ENCODE data around the gene PRELID3B.

GRCh38 chr20:59001068-59001448 lies 41.5 kb downstream of the PRELID3B start:
- TF ChIP-seq, protein P1, sequence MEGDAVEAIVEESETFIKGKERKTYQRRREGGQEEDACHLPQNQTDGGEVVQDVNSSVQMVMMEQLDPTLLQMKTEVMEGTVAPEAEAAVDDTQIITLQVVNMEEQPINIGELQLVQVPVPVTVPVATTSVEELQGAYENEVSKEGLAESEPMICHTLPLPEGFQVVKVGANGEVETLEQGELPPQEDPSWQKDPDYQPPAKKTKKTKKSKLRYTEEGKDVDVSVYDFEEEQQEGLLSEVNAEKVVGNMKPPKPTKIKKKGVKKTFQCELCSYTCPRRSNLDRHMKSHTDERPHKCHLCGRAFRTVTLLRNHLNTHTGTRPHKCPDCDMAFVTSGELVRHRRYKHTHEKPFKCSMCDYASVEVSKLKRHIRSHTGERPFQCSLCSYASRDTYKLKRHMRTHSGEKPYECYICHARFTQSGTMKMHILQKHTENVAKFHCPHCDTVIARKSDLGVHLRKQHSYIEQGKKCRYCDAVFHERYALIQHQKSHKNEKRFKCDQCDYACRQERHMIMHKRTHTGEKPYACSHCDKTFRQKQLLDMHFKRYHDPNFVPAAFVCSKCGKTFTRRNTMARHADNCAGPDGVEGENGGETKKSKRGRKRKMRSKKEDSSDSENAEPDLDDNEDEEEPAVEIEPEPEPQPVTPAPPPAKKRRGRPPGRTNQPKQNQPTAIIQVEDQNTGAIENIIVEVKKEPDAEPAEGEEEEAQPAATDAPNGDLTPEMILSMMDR (IDR thresholded peaks at IDR 0.05; ENCODE audit: low read depth, low read length), result no peak
- no peak for TF ChIP-seq EZH2phosphoT487 (IDR thresholded peaks at IDR 0.05; ENCODE audit: low read depth)

Measured in OCI-LY3 (cell line).